GM19463 (cell line): ENCODE measurements around the gene CMTM3.
"Not testable (repeated sequence)": the region's sequence is repeated elsewhere in the genome, so short reads cannot be mapped to it uniquely, and the experiment has no call there.

Experiments
- ATAC-seq: cut with Tn5 transposase; IDR thresholded peaks from one replicate; pipeline ENCODE4 v1.9.1; 2021; ENCODE audit warnings: mild to moderate bottlenecking, moderate library complexity; ENCODE audit not compliant: unreplicated experiment

CMTM3 gene

GRCh38 chr16:66581246-66581952, 23.1 kb upstream of the CMTM3 start:
- ATAC-seq: no peak

GRCh38 chr16:66585481-66586239, 18.8 kb upstream of the CMTM3 start:
- no peak for ATAC-seq

- ATAC-seq: no peak
These were observed 16.5 kb upstream of the CMTM3 start for GRCh38 chr16:66587881-66588600.

- peak; percentile 75 for ATAC-seq
These were observed 15.4 kb upstream of the CMTM3 start for GRCh38 chr16:66588981-66589713.

GRCh38 chr16:66590322-66590721, 14.2 kb upstream of the CMTM3 start:
- ATAC-seq: peak; percentile 39

- ATAC-seq: no peak
These were observed 13.5 kb upstream of the CMTM3 start for GRCh38 chr16:66591018-66591417.

GRCh38 chr16:66592241-66592640, 12.3 kb upstream of the CMTM3 start:
- ATAC-seq: no peak

GRCh38 chr16:66592814-66593213, 11.7 kb upstream of the CMTM3 start:
- ATAC-seq: no peak

GRCh38 chr16:66594739-66595138, 9.8 kb upstream of the CMTM3 start:
- no peak for ATAC-seq

GRCh38 chr16:66596559-66596958, 7.9 kb upstream of the CMTM3 start:
- not testable (repeated sequence) for ATAC-seq

- ATAC-seq: no peak
These were observed 7.3 kb upstream of the CMTM3 start for GRCh38 chr16:66596986-66597848.

- ATAC-seq: no peak
These were observed 6.4 kb upstream of the CMTM3 start for GRCh38 chr16:66598111-66598510.

- ATAC-seq: no peak
These were observed 4.8 kb upstream of the CMTM3 start for GRCh38 chr16:66599726-66600125.

- ATAC-seq: no peak
These were observed 4.0 kb upstream of the CMTM3 start for GRCh38 chr16:66600477-66600876.

- no peak for ATAC-seq
These were observed 3.0 kb upstream of the CMTM3 start for GRCh38 chr16:66601471-66601870.

- no peak for ATAC-seq
These were observed 748 bp upstream of the CMTM3 start for GRCh38 chr16:66603537-66604375.

GRCh38 chr16:66605177-66605978, 874 bp downstream of the CMTM3 start:
- peak; percentile 5 for ATAC-seq

- ATAC-seq: peak; percentile 46
These were observed 1.7 kb downstream of the CMTM3 start for GRCh38 chr16:66605979-66606751.
